ENCODE data around the gene PITPNM1.

PITPNM1 gene

GRCh38 chr11:67501854-67502253 lies 3.3 kb downstream of the PITPNM1 start:
- H3K27ac Mint-ChIP-seq: peak overlapping the region; percentile 66
- peaks cover 45% of the 10 kb centered on the region for H3K4me1 Mint-ChIP-seq (ENCODE audit: low read depth)
- H3K9me3 Mint-ChIP-seq: no peaks in the 10 kb centered on the region

DNA sequence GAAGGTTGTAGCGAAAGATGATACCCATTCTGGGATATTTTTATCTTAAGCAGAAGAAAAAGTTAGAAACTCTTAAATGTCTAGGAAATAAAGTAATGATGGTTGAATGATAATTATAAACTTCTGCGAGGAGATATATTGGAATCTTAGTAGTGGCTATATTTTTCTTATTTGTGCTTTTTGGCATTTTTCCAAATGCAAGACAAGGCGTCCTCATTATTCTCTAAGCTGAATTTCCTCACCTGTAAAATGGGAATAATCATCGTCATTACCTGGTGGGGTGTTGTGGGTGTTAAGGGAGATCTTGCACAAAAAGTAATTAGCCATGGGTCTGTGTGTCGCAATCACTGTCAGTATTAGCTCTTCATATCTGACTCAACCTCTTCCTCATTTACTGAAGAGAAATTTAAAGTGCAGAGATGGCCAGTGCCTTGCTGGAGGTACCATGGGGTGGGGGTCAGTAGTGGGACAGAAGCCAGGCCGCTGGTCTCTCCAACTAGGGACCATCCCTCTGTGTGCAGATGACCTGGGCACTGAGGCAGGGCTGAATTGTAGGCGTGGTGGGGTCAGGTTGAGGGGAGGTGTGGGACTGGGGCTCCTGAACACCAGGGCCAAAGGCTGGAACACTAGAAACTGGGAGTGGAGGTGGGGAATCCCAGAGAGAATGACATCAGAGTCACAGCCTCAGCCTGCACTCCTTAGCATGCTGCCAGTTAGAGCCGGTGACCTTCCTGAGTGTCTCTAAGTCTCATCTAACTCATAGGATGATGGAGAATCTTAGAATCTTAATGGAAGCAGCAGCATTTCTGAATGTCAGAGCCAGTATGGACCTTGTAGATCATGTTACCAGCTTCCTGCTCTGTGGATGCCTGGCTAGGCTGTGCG lies 4.1 kb downstream of the PITPNM1 start:
- H3K9me3 Mint-ChIP-seq: no peaks in the 10 kb centered on the region
- no peak for DNase-seq
- peaks cover 74% of the 10 kb centered on the region for H3K36me3 Mint-ChIP-seq (ENCODE audit: low read depth)
- H3K27me3 Mint-ChIP-seq: no peaks in the 10 kb centered on the region
- peaks cover 37% of the 10 kb centered on the region for H3K4me1 Mint-ChIP-seq (ENCODE audit: low read depth)
- peak overlapping the region; percentile 66 for H3K27ac Mint-ChIP-seq
- no peak overlapping the region for H3K4me3 Mint-ChIP-seq

More at GRCh38 chr11:67501854-67502253, 3.3 kb downstream of the PITPNM1 start:
- H3K4me3 Mint-ChIP-seq: no peak overlapping the region
- H3K36me3 Mint-ChIP-seq (ENCODE audit: low read depth): peaks cover 76% of the 10 kb centered on the region
- no peaks in the 10 kb centered on the region for H3K27me3 Mint-ChIP-seq
- no peak for DNase-seq

- Mint-ChIP-seq H3K9me3 (no peaks in the 10 kb centered on the region), H3K4me3 (no peak overlapping the region), H3K27ac (peak overlapping the region; percentile 58), H3K4me1 (ENCODE audit: low read depth) (peaks cover 32% of the 10 kb centered on the region), H3K36me3 (ENCODE audit: low read depth) (peaks cover 79% of the 10 kb centered on the region), H3K27me3 (no peaks in the 10 kb centered on the region)
- DNase-seq: no peak
Measured at GRCh38 chr11:67500484-67500821, 4.7 kb downstream of the PITPNM1 start.

- no peak for DNase-seq
- H3K36me3 Mint-ChIP-seq (ENCODE audit: low read depth): peaks cover 83% of the 10 kb centered on the region
Measured at GRCh38 chr11:67499808-67500483, 5.2 kb downstream of the PITPNM1 start.

GRCh38 chr11:67498544-67498972 lies 6.6 kb downstream of the PITPNM1 start:
- DNase-seq: no peak

More at GRCh38 chr11:67499808-67500483, 5.2 kb downstream of the PITPNM1 start:
- Mint-ChIP-seq H3K4me3 (no peak overlapping the region), H3K4me1 (ENCODE audit: low read depth) (peaks cover 31% of the 10 kb centered on the region), H3K27me3 (no peaks in the 10 kb centered on the region), H3K27ac (peak overlapping the region; percentile 44), H3K9me3 (no peaks in the 10 kb centered on the region)

GRCh38 chr11:67497656-67498291 lies 7.4 kb downstream of the PITPNM1 start:
- no peak for DNase-seq
- Mint-ChIP-seq H3K27me3 (no peaks in the 10 kb centered on the region), H3K27ac (peak overlapping the region; percentile 55), H3K36me3 (ENCODE audit: low read depth) (peaks cover 85% of the 10 kb centered on the region), H3K4me3 (no peak overlapping the region), H3K4me1 (ENCODE audit: low read depth) (peaks cover 23% of the 10 kb centered on the region), H3K9me3 (no peaks in the 10 kb centered on the region)

More at GRCh38 chr11:67498544-67498972, 6.6 kb downstream of the PITPNM1 start:
- Mint-ChIP-seq H3K9me3 (no peaks in the 10 kb centered on the region), H3K27ac (peak overlapping the region; percentile 22), H3K4me3 (no peak overlapping the region), H3K36me3 (ENCODE audit: low read depth) (peaks cover 88% of the 10 kb centered on the region), H3K27me3 (no peaks in the 10 kb centered on the region), H3K4me1 (ENCODE audit: low read depth) (peaks cover 29% of the 10 kb centered on the region)

DNA sequence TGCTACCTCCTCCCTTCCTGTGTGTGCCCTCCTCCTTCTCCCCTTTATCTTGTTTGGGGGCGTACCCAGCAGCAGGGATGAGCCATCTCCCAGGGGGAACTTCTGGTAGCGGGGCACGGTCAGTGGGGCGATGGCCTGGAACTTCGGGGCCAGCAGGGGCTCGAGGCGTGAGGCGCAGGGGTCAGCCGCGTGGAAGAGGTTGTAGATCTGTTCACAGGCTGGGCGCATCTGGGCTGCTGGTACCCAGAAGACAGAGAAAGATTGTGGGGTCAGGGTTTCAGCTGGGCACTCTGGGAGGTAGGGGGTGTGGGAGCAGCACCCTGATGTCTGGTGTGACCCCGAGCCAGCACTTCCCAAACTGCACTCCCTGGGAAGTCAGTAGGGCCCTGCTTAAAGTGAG lies 9.1 kb downstream of the PITPNM1 start:
- Mint-ChIP-seq H3K36me3 (ENCODE audit: low read depth) (peaks cover 83% of the 10 kb centered on the region), H3K4me1 (ENCODE audit: low read depth) (peaks cover 9% of the 10 kb centered on the region), H3K9me3 (no peaks in the 10 kb centered on the region), H3K4me3 (no peak overlapping the region), H3K27me3 (no peaks in the 10 kb centered on the region), H3K27ac (peak overlapping the region; percentile 57)
- DNase-seq: no peak

DNA sequence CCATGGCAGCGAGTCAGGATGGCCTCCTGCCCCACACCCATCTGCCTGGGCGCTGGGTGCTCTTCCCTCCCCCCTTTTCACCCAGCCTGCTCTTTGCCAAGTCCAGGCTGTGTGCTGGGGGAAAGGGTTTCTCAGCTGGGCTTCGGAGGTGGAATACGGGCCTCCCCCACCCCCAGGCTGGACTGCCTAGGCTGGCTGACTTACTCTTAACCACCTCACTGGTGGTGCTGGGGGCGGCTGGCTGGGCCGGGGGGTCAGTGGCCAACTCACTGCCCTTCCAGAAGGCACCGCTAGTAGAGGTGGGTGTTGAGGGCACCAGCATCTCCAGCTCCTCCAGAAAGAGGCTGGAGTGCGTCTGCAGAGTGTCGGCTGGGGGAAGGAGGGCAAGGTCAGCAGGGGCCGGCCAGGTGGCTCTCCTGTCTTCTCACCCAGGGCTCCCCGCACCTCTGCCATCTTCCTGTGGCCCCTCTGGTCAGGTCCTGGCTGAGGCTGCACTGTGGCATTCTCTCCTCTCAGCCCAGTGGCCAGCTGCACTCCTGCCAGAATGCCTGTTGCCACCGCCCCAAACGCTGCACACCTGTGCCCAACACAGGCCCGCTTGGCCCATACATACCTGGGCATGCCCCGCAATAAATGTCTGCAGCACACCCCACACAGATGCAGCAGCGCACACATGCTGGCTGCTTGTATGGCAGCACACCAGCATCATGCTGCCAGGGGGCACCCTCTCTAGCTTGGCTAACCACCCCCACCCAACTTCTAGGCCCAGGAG lies 9.7 kb downstream of the PITPNM1 start:
- Mint-ChIP-seq H3K4me1 (ENCODE audit: low read depth) (peaks cover 5% of the 10 kb centered on the region), H3K27ac (peak overlapping the region; percentile 57), H3K4me3 (no peak overlapping the region), H3K36me3 (ENCODE audit: low read depth) (peaks cover 83% of the 10 kb centered on the region), H3K9me3 (no peaks in the 10 kb centered on the region), H3K27me3 (no peaks in the 10 kb centered on the region)
- DNase-seq: no peak

- DNase-seq: no peak
- peak overlapping the region; percentile 55 for H3K27ac Mint-ChIP-seq
- peaks cover 11% of the 10 kb centered on the region for H3K4me1 Mint-ChIP-seq (ENCODE audit: low read depth)
- no peaks in the 10 kb centered on the region for H3K27me3 Mint-ChIP-seq
- no peak overlapping the region for H3K4me3 Mint-ChIP-seq
- peaks cover 85% of the 10 kb centered on the region for H3K36me3 Mint-ChIP-seq (ENCODE audit: low read depth)
- no peaks in the 10 kb centered on the region for H3K9me3 Mint-ChIP-seq
Measured at GRCh38 chr11:67494371-67495233, 10.6 kb downstream of the PITPNM1 start.

DNA sequence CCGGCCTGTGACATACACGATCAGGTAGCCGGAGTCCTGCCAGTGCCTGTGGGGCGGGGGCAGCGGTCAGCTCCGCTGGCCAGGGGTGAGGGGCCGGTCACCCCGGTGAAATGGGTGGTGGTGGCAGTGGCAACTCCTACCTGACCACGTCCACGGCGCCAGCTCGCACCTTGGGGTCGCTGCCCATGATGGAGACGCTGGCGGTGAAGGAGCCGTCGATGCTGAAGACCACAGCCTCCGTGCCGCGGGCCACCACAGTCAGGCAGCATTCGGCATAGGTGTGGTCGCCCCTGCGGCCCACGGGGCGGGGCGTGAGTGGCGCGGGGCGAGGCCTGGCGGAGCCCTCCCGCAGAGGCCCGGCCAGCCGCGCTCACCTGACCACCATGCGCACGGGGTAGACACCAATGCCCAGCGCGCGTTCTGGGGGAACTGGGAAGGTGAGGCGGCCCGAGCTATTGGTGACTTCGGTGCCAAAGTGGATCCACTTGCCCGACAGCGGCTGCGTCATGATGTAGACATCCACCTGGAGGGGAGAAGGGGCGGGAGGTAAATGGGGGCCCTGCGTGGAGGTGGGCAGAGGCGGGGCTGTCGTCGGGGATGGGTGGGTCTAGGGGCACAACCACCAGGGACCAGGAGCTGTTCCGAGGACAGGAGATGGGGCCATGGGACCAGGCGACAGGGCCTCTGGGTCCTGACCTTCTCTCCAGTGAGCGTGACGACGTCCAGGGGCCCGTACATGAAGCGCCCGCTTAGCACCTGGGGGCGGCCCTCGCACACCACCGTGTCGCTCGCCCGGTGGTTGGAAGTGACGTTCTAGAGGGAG lies 11.4 kb downstream of the PITPNM1 start:
- DNase-seq: no peak
- H3K4me3 Mint-ChIP-seq: no peak overlapping the region
- H3K36me3 Mint-ChIP-seq (ENCODE audit: low read depth): peaks cover 87% of the 10 kb centered on the region
- H3K9me3 Mint-ChIP-seq: no peaks in the 10 kb centered on the region
- peaks cover 16% of the 10 kb centered on the region for H3K4me1 Mint-ChIP-seq (ENCODE audit: low read depth)
- H3K27ac Mint-ChIP-seq: peak overlapping the region; percentile 44
- H3K27me3 Mint-ChIP-seq: no peaks in the 10 kb centered on the region

DNA sequence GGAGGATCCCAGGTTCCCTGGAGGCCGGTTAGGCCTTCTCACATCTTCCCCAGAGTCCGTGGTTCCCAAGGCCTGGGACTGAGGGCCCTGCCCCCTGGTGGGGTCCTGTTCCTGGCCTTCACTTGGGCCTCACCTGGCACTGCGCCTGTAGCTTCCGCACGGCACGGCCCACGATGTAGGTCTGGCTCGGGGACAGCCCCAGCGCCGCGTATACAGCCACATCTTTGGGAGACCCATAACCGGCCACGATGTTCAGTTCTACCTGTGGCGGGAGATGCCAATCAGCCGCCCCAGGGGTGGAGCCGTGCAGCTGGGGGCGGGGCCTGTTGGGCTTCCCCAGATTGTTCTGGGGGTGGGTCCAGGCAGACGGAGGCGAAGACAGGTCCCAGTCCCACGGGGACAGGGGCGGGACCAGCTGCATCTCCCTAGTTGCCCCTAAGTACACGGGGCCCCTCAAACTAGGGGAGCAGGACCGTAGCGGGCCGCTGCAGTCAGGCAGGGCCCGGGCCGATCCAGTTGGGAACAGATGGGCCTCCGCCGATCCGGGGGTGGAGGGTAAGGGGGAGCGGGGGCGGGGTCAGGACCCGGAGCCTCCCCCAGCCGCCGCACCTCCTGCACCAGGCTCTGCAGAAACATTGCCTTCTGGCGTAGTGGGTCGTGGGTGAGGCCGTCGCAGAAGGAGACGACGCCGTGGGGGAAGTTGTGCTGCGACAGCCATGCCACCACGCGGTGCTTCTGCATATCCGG lies 12.2 kb downstream of the PITPNM1 start:
- DNase-seq: peak; percentile 59
- no peaks in the 10 kb centered on the region for H3K9me3 Mint-ChIP-seq
- peaks cover 87% of the 10 kb centered on the region for H3K36me3 Mint-ChIP-seq (ENCODE audit: low read depth)
- H3K4me1 Mint-ChIP-seq (ENCODE audit: low read depth): peaks cover 24% of the 10 kb centered on the region
- no peak overlapping the region for H3K4me3 Mint-ChIP-seq
- H3K27me3 Mint-ChIP-seq: no peaks in the 10 kb centered on the region
- peak overlapping the region; percentile 66 for H3K27ac Mint-ChIP-seq

DNA sequence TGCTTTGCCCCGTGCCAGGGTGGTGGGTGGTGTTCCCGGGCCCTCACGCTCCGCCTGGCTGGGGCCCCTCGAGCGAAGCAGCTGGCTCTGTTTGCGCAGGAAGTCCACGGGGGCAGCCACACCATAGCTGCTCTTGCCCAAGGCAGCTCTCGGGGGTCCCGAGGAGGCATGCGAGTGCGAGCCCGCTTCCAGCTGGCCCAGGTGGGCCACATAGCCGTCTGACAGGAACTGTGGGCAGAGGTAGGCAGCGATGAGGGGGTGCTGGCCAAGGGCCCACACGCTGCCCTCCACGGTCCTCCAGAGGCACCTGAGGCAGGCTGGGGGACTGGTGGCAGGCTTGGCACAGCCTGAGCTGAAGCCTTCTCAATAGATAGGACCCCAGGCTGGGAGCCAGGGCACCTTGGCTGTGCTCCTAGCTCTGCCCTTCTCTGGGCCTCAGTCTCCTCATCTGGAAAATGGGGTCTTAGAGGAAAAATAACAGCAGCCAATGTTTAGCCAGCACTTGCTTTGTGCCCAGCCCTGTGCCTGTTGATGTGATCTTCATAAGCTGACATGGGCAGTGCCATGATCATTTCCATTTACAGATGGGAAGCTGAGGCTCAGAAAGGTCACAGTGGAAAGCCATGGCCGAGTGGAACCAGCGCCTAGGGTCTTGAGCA lies 13.0 kb downstream of the PITPNM1 start:
- H3K9me3 Mint-ChIP-seq: peaks cover 2% of the 10 kb centered on the region
- H3K4me3 Mint-ChIP-seq: no peak overlapping the region
- no peak for DNase-seq
- peaks cover 87% of the 10 kb centered on the region for H3K36me3 Mint-ChIP-seq (ENCODE audit: low read depth)
- peak overlapping the region; percentile 66 for H3K27ac Mint-ChIP-seq
- H3K27me3 Mint-ChIP-seq: no peaks in the 10 kb centered on the region
- H3K4me1 Mint-ChIP-seq (ENCODE audit: low read depth): peaks cover 31% of the 10 kb centered on the region
